ENCODE measurements around the gene CAPN15.

GRCh38 chr16:595094-595528 is 67.6 kb downstream of the CAPN15 start:
- TF ChIP-seq POLR2A (IDR thresholded peaks at IDR 0.05; ENCODE audit: extremely low read depth, insufficient read length) = no peak
- TF ChIP-seq, protein P1, sequence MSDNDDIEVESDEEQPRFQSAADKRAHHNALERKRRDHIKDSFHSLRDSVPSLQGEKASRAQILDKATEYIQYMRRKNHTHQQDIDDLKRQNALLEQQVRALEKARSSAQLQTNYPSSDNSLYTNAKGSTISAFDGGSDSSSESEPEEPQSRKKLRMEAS (IDR thresholded peaks at IDR 0.05; ENCODE audit: low read depth, low read length) = no peak
